K562 (cell line): Measurements from ENCODE around the gene SLC7A4. TPM values are rescaled to one million over a fixed set of nuclear protein-coding genes. Genes with fewer than 3 reads are reported as not detected.
A peak's percentile ranks its signal among the peaks of the same experiment; 100 is the strongest.

ENCODE experiments used
- EGR1 ChIP-seq: fragments of 450-650 bp; conservative IDR thresholded peaks from 2 replicates; pipeline ENCODE4 v1.6.1; 2017; ENCODE audit warnings: mild to moderate bottlenecking
- FOXP1 ChIP-seq: sonication (generic); formaldehyde crosslinking; IDR thresholded peaks from 2 replicates; pipeline ENCODE4 v1.8.0; 2022; ENCODE audit warnings: mild to moderate bottlenecking, missing genetic modification reagents
- GTF2F1 ChIP-seq: IDR thresholded peaks from 2 replicates; pipeline ENCODE4 v1.6.1; 2011; ENCODE audit warnings: low read depth, low read length, improper control_type of control experiment
- HNRNPUL1 ChIP-seq: fragments of 200-400 bp; formaldehyde crosslinking; IDR thresholded peaks from 2 replicates; pipeline ENCODE4 v1.6.1; 2017; ENCODE audit warnings: low read length
- MAFG ChIP-seq: fragments of 450-650 bp; conservative IDR thresholded peaks from 2 replicates; pipeline ENCODE4 v1.6.1; 2016; ENCODE audit warnings: missing genetic modification characterization, missing compliant biosample characterization
- MED1 ChIP-seq: sonication (generic); formaldehyde crosslinking; IDR thresholded peaks from 2 replicates; pipeline ENCODE4 v1.8.1; 2023; ENCODE audit warnings: missing genetic modification reagents, borderline replicate concordance
- SIX5 ChIP-seq, 2 experiments: IDR thresholded peaks; 2 replicates each; pipeline ENCODE4 v1.6.1; 2011; ENCODE audit warnings: low read length in 2 of 2, borderline replicate concordance in 1 of 2, low read depth in 1 of 2, mild to moderate bottlenecking in 1 of 2, moderate library complexity in 1 of 2; ENCODE audit not compliant: insufficient read depth in 1 of 2
- SMAD4 ChIP-seq: fragments of 250-450 bp; sonication (Bioruptor Pico); conservative IDR thresholded peaks from 2 replicates; pipeline ENCODE4 v1.8.0; 2021; ENCODE audit warnings: inconsistent platforms, mild to moderate bottlenecking, moderate library complexity
- SMC3 ChIP-seq: conservative IDR thresholded peaks from 2 replicates; pipeline ENCODE4 v1.6.1; 2011; ENCODE audit warnings: low read depth, low read length, improper control_type of control experiment; ENCODE audit not compliant: insufficient read depth
- SNRNP70 ChIP-seq: fragments of 200-400 bp; formaldehyde crosslinking; optimal IDR thresholded peaks from 2 replicates; pipeline ENCODE3; 2017; ENCODE audit warnings: low read depth, low read length
- SREBF1 ChIP-seq: fragments of 150-350 bp; IDR thresholded peaks from 2 replicates; pipeline ENCODE4 v1.6.1; 2014; ENCODE audit warnings: antibody characterized with exemption, low read depth, low read length, borderline replicate concordance
- SRSF9 ChIP-seq: fragments of 200-400 bp; formaldehyde crosslinking; IDR thresholded peaks from 2 replicates; pipeline ENCODE4 v1.6.1; 2017; ENCODE audit warnings: low read depth, low read length, borderline replicate concordance
- STAG1 ChIP-seq: sonication (generic); formaldehyde crosslinking; IDR thresholded peaks from 2 replicates; pipeline ENCODE4 v1.5.0; 2020; ENCODE audit warnings: missing genetic modification reagents, borderline replicate concordance
- ZNF146 ChIP-seq: IDR thresholded peaks from one replicate; pipeline ENCODE4 v1.6.1; 2018; ENCODE audit warnings: missing compliant biosample characterization; ENCODE audit not compliant: unreplicated experiment
- ZNF583 ChIP-seq: fragments of 250-450 bp; sonication (Bioruptor Pico); IDR thresholded peaks from 2 replicates; pipeline ENCODE4 v1.4.0; 2020
- polyA plus RNA-seq, 8 experiments: library from polyadenylated mRNA; depleted of rRNA in 4 of 8; stranded (reverse) in 5 of 8; unstranded in 3 of 8; fragments of >200 nt; fragmentation: Nextera tagmentation in 2 of 8; fragmentation: Illumina TruSeq in 1 of 8; extraction: Ambion mirVana in 2 of 8; extraction: Trizol in 1 of 8; gene quantifications; 2 replicates each; pipeline versions ENCODE4 v1.2.1 to v1.2.3, GENCODE V29; 2011 to 2014; ENCODE audit warnings: inconsistent platforms in 1 of 8, missing spikeins in 1 of 8
- total RNA-seq, 7 experiments: library from RNA; depleted of rRNA in 6 of 7; stranded (reverse); fragments of >200 nt in 6 of 7; fragmentation: Illumina TruSeq in 2 of 7; extraction: Trizol in 2 of 7; gene quantifications; 2 replicates each; pipeline versions ENCODE4 v1.2.1 to v1.2.3, GENCODE V29; 2011 to 2021; ENCODE audit warnings: low replicate concordance in 1 of 7
- TF ChIP-seq, protein P1 (sequence below), 3 experiments: IDR thresholded peaks in 2 of 3; conservative IDR thresholded peaks in 1 of 3; 2 replicates each; pipeline ENCODE4 v1.5.1; 2011 to 2012; ENCODE audit warnings: low read length in 3 of 3, mild to moderate bottlenecking in 3 of 3, control low read depth in 2 of 3, improper control_type of control experiment in 1 of 3, inconsistent platforms in 1 of 3, low read depth in 1 of 3, mixed read lengths in 1 of 3, moderate library complexity in 1 of 3; ENCODE audit not compliant: insufficient read depth in 2 of 3
- TF ChIP-seq, protein P2 (sequence below): fragments of 450-650 bp; IDR thresholded peaks from 2 replicates; pipeline ENCODE4 v1.7.1; 2018; ENCODE audit warnings: mild to moderate bottlenecking, low read depth; ENCODE audit not compliant: partially characterized antibody
- TF ChIP-seq, protein P3 (sequence below): fragments of 450-650 bp; formaldehyde crosslinking; IDR thresholded peaks from 2 replicates; pipeline ENCODE4 v1.4.0; 2022; ENCODE audit warnings: mild to moderate bottlenecking, moderate library complexity
- TF ChIP-seq, protein P4 (sequence below): fragments of 250-450 bp; sonication (Bioruptor Pico); IDR thresholded peaks from 2 replicates; pipeline ENCODE4 v1.5.0; 2021; ENCODE audit warnings: mild to moderate bottlenecking, borderline replicate concordance

Gene SLC7A4
- total and polyA plus RNA-seq, 9 of the 15 experiments (the other 6 are each of a cell fraction or from before 2014, with no cell fraction given), result not detected

GRCh38 chr22:21073023-21073422 lies 40.7 kb upstream of the SLC7A4 start (continued):
- TF ChIP-seq ZNF146 (CRISPR knock-in tag) (no peak), MAFG (no peak), GTF2F1 (no peak), STAG1 (CRISPR knock-in tag) (peak; percentile 2; the same call in 1 of the 2 replicates), MED1 (CRISPR knock-in tag) (no peak), SIX5 (IDR thresholded peaks at IDR 0.05; ENCODE audit: borderline replicate concordance in 1 of 2, insufficient read depth in 1 of 2, low read depth in 1 of 2, low read length in 2 of 2) (0 out of 4 replicates have a peak, but pooled peaks of 1 of the 2 experiments have one; percentile 12), FOXP1 (CRISPR knock-in tag) (no peak), SMC3 (no peak), SREBF1 (0 out of 2 replicates have a peak, but pooled peaks have one; percentile 25), HNRNPUL1 (no peak), EGR1 (0 out of 2 replicates have a peak, but pooled peaks have one; percentile 9), ZNF583 (CRISPR knock-in tag) (0 out of 2 replicates have a peak, but pooled peaks have one; percentile 16), SNRNP70 (peak; percentile 19), SMAD4 (no peak), SRSF9 (no peak)
- TF ChIP-seq, protein P1, sequence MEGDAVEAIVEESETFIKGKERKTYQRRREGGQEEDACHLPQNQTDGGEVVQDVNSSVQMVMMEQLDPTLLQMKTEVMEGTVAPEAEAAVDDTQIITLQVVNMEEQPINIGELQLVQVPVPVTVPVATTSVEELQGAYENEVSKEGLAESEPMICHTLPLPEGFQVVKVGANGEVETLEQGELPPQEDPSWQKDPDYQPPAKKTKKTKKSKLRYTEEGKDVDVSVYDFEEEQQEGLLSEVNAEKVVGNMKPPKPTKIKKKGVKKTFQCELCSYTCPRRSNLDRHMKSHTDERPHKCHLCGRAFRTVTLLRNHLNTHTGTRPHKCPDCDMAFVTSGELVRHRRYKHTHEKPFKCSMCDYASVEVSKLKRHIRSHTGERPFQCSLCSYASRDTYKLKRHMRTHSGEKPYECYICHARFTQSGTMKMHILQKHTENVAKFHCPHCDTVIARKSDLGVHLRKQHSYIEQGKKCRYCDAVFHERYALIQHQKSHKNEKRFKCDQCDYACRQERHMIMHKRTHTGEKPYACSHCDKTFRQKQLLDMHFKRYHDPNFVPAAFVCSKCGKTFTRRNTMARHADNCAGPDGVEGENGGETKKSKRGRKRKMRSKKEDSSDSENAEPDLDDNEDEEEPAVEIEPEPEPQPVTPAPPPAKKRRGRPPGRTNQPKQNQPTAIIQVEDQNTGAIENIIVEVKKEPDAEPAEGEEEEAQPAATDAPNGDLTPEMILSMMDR (IDR thresholded peaks at IDR 0.05 in 2 of 3, conservative IDR thresholded peaks at IDR 0.05 in 1 of 3; ENCODE audit: insufficient read depth in 2 of 3, low read depth in 1 of 3, low read length in 3 of 3), result no peak
- TF ChIP-seq, protein P2, sequence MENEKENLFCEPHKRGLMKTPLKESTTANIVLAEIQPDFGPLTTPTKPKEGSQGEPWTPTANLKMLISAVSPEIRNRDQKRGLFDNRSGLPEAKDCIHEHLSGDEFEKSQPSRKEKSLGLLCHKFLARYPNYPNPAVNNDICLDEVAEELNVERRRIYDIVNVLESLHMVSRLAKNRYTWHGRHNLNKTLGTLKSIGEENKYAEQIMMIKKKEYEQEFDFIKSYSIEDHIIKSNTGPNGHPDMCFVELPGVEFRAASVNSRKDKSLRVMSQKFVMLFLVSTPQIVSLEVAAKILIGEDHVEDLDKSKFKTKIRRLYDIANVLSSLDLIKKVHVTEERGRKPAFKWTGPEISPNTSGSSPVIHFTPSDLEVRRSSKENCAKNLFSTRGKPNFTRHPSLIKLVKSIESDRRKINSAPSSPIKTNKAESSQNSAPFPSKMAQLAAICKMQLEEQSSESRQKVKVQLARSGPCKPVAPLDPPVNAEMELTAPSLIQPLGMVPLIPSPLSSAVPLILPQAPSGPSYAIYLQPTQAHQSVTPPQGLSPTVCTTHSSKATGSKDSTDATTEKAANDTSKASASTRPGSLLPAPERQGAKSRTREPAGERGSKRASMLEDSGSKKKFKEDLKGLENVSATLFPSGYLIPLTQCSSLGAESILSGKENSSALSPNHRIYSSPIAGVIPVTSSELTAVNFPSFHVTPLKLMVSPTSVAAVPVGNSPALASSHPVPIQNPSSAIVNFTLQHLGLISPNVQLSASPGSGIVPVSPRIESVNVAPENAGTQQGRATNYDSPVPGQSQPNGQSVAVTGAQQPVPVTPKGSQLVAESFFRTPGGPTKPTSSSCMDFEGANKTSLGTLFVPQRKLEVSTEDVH, result no peak
- TF ChIP-seq, protein P3, sequence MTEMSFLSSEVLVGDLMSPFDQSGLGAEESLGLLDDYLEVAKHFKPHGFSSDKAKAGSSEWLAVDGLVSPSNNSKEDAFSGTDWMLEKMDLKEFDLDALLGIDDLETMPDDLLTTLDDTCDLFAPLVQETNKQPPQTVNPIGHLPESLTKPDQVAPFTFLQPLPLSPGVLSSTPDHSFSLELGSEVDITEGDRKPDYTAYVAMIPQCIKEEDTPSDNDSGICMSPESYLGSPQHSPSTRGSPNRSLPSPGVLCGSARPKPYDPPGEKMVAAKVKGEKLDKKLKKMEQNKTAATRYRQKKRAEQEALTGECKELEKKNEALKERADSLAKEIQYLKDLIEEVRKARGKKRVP (CRISPR knock-in tag), result no peak
- TF ChIP-seq, protein P4, sequence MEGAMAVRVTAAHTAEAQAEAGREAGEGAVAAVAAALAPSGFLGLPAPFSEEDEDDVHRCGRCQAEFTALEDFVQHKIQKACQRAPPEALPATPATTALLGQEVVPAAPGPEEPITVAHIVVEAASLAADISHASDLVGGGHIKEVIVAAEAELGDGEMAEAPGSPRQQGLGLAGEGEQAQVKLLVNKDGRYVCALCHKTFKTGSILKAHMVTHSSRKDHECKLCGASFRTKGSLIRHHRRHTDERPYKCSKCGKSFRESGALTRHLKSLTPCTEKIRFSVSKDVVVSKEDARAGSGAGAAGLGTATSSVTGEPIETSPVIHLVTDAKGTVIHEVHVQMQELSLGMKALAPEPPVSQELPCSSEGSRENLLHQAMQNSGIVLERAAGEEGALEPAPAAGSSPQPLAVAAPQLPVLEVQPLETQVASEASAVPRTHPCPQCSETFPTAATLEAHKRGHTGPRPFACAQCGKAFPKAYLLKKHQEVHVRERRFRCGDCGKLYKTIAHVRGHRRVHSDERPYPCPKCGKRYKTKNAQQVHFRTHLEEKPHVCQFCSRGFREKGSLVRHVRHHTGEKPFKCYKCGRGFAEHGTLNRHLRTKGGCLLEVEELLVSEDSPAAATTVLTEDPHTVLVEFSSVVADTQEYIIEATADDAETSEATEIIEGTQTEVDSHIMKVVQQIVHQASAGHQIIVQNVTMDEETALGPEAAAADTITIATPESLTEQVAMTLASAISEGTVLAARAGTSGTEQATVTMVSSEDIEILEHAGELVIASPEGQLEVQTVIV (CRISPR knock-in tag), result no peak
